HL-60 (cell line): ENCODE data around the gene FBP1.

Experiments used
- DNase-seq, 2 experiments: peaks; one replicate each; pipeline ENCODE4 v3.0.0-alpha.2; 2010 to 2020; ENCODE audit warnings: low read depth in 1 of 2, low spot score in 1 of 2
- H3K27ac ChIP-seq: fragments of 250-450 bp; sonication (Bioruptor Pico); replicated peaks from 2 replicates; pipeline ENCODE4 v1.5.1; 2020; ENCODE audit warnings: mild to moderate bottlenecking, moderate library complexity
- H3K27me3 ChIP-seq: fragments of 250-450 bp; sonication (Bioruptor Pico); 2 replicates; pipeline ENCODE4 v1.5.1; 2021; ENCODE audit warnings: mild to moderate bottlenecking, moderate library complexity; ENCODE audit not compliant: insufficient read depth, poor library complexity, severe bottlenecking
- H3K4me3 ChIP-seq: replicated peaks from 2 replicates; pipeline ENCODE4 v1.5.1; 2011; ENCODE audit warnings: mild to moderate bottlenecking, control low read depth, low read length; ENCODE audit not compliant: insufficient read depth
- CTCF ChIP-seq: IDR thresholded peaks from one replicate; pipeline ENCODE4 v1.5.1; 2011; ENCODE audit warnings: low read length, control low read depth, inconsistent platforms; ENCODE audit not compliant: insufficient read depth
- GABPA ChIP-seq: IDR thresholded peaks from 2 replicates; pipeline ENCODE4 v1.6.1; 2012; ENCODE audit warnings: low read depth
- POLR2AphosphoS5 ChIP-seq: IDR thresholded peaks from 2 replicates; pipeline ENCODE4 v1.6.1; 2012; ENCODE audit warnings: low read depth
- REST ChIP-seq: IDR thresholded peaks from 2 replicates; pipeline ENCODE4 v1.6.1; 2012; ENCODE audit warnings: low read depth; ENCODE audit not compliant: insufficient replicate concordance
- SPI1 ChIP-seq: IDR thresholded peaks from 2 replicates; pipeline ENCODE4 v1.6.1; 2012; ENCODE audit warnings: low read depth, mild to moderate bottlenecking, borderline replicate concordance

The FBP1 gene

GRCh38 chr9:94554078-94554438 is 85.3 kb downstream of the FBP1 start:
- Histone ChIP-seq H3K27ac (no peak overlapping the region), H3K27me3 (peaks cover 31% of the 10 kb centered on the region)
- no peak for TF ChIP-seq REST
- no peak for TF ChIP-seq GABPA
- TF ChIP-seq CTCF = no peak
- no peak for TF ChIP-seq SPI1
- no peak for TF ChIP-seq POLR2AphosphoS5

More at GRCh38 chr9:94554078-94554438, 85.3 kb downstream of the FBP1 start:
- DNase-seq = no peak
- H3K4me3 ChIP-seq = no peak overlapping the region
